CD4-positive, CD25-positive, alpha-beta regulatory T cell (primary cell): ENCODE results near the gene CHN2. TPM values are rescaled to one million over a fixed set of nuclear protein-coding genes. Genes with fewer than 3 reads are reported as not detected.

Source experiments
- ATAC-seq, 2 donors: fragments of 150-1000 bp; cut with Tn5 transposase; one replicate each; pipeline ENCODE4 v1.10.0; 2021; ENCODE audit warnings: low read depth in 2 of 2, moderate number of reproducible peaks in 2 of 2, moderate library complexity in 1 of 2
- DNase-seq, 3 donors: peaks; one replicate each; pipeline versions ENCODE4 v3.0.0 to v3.0.0-alpha.2; 2012 to 2022; ENCODE audit warnings: mixed read lengths in 1 of 3
- H3K27ac ChIP-seq: one replicate; pipeline ENCODE4 v1.7.0; 2013; ENCODE audit warnings: mild to moderate bottlenecking, low read length; ENCODE audit not compliant: insufficient read depth, poor library complexity, severe bottlenecking
- H3K27me3 ChIP-seq: one replicate; pipeline ENCODE4 v1.7.0; 2013; ENCODE audit warnings: low read length; ENCODE audit not compliant: control insufficient read depth, insufficient read depth
- H3K36me3 ChIP-seq: one replicate; pipeline ENCODE4 v1.7.0; 2013; ENCODE audit warnings: mild to moderate bottlenecking, low read length, moderate library complexity; ENCODE audit not compliant: control insufficient read depth, insufficient read depth
- H3K4me1 ChIP-seq: 2 replicates; pipeline ENCODE4 v1.7.0; 2013; ENCODE audit warnings: mild to moderate bottlenecking, low read length; ENCODE audit not compliant: insufficient read depth, control insufficient read depth, poor library complexity, severe bottlenecking
- H3K4me3 ChIP-seq: one replicate; pipeline ENCODE4 v1.7.0; 2013; ENCODE audit warnings: low read depth, mild to moderate bottlenecking, low read length, moderate library complexity
- H3K9me3 ChIP-seq, 2 experiments: 1 replicate in 1 of 2; 2 replicates in 1 of 2; pipeline ENCODE4 v1.7.0; 2013; ENCODE audit warnings: low read length in 2 of 2, mild to moderate bottlenecking in 1 of 2, moderate library complexity in 1 of 2; ENCODE audit not compliant: control insufficient read depth in 2 of 2
- H3K27ac Mint-ChIP-seq, 3 donors: one replicate each; pipeline ENCODE4 v1.8.0; 2020 to 2022; ENCODE audit warnings: mild to moderate bottlenecking in 3 of 3, mixed read lengths in 3 of 3, moderate library complexity in 2 of 3
- H3K27me3 Mint-ChIP-seq: one replicate; pipeline ENCODE4 v1.8.0; 2022; ENCODE audit warnings: mild to moderate bottlenecking, mixed read lengths
- H3K36me3 Mint-ChIP-seq: one replicate; pipeline ENCODE4 v1.8.0; 2020; ENCODE audit warnings: mixed read lengths
- H3K4me1 Mint-ChIP-seq, 4 donors: one replicate each; pipeline ENCODE4 v1.8.0; 2020 to 2022; ENCODE audit warnings: mixed read lengths in 4 of 4, mild to moderate bottlenecking in 1 of 4
- H3K4me3 Mint-ChIP-seq, 4 donors: one replicate each; pipeline ENCODE4 v1.8.0; 2020 to 2022; ENCODE audit warnings: mild to moderate bottlenecking in 4 of 4, mixed read lengths in 4 of 4, moderate library complexity in 3 of 4
- H3K9me3 Mint-ChIP-seq, 7 donors: one replicate each; pipeline ENCODE4 v1.8.0; 2020 to 2022; ENCODE audit warnings: mixed read lengths in 7 of 7, mild to moderate bottlenecking in 3 of 7, moderate library complexity in 2 of 7
- polyA plus RNA-seq, 4 donors: library from polyadenylated mRNA; unstranded; fragments of 300-500 nt; fragmentation: Illumina TruSeq; gene quantifications; one replicate each; pipeline ENCODE4 v1.2.3, GENCODE V29; 2021
- total RNA-seq: library from RNA; stranded (reverse); gene quantifications from one replicate; pipeline ENCODE4 v1.2.3, GENCODE V29; 2022

CHN2 gene
- total and polyA plus RNA-seq, 5 donors from 2014 or later: 0.55 to 1.7 TPM; not detected in 3

DNA sequence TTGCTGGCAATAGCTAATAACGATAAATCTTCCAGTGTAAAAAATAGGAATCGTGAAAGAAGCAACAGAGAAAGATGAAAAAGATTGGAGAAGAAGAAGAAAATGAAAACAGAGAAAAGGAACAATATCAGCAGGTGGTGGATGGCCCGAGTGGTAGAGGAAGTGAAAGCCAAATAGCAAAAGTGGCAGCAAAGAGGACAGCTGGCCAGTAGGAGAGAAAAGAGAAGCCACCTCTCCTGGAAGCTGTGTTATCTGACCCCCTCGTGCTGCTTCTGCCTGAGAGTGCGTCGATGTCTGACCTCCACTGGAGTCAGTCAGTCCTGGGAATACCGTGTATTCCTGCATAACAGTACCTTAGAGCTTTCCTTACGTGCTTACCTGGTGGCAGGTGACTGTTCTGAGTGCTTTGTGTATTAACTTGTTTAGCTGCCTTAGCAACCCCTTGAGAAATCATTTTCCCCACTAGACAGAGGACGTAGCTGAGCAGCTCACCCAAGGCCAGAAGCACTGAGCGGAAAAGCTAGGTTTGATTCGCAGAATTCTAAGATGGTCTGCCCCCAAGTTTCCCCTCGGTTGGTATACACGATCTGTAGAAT is 88.3 kb downstream of the CHN2 start:
- peaks cover 0 to 4% (median 0%) of the 10 kb centered on the region in 7 donors for H3K9me3 Mint-ChIP-seq
- H3K4me1 Mint-ChIP-seq: no peaks in the 10 kb centered on the region
- no peaks in the 10 kb centered on the region for H3K9me3 ChIP-seq
- ATAC-seq (no peak), DNase-seq (no peak)
- no peaks in the 10 kb centered on the region for H3K27me3 ChIP-seq
- no peaks in the 10 kb centered on the region for H3K4me1 ChIP-seq
- no peaks in the 10 kb centered on the region for H3K36me3 Mint-ChIP-seq
- no peak overlapping the region for H3K27ac Mint-ChIP-seq
- no peaks in the 10 kb centered on the region for H3K27me3 Mint-ChIP-seq
- H3K27ac ChIP-seq: no peak overlapping the region
- H3K4me3 Mint-ChIP-seq: no peak overlapping the region
- no peaks in the 10 kb centered on the region for H3K36me3 ChIP-seq
- no peak overlapping the region for H3K4me3 ChIP-seq

- no peak overlapping the region for H3K4me3 ChIP-seq
- Mint-ChIP-seq H3K4me3 (no peak overlapping the region), H3K27me3 (no peaks in the 10 kb centered on the region), H3K36me3 (no peaks in the 10 kb centered on the region), H3K9me3 (peaks cover 0 to 4% (median 0%) of the 10 kb centered on the region in 7 donors), H3K27ac (no peak overlapping the region), H3K4me1 (no peaks in the 10 kb centered on the region)
- no peaks in the 10 kb centered on the region for H3K9me3 ChIP-seq
- no peaks in the 10 kb centered on the region for H3K36me3 ChIP-seq
- no peak for ATAC-seq
- no peak overlapping the region for H3K27ac ChIP-seq
- H3K4me1 ChIP-seq: no peaks in the 10 kb centered on the region
- H3K27me3 ChIP-seq: no peaks in the 10 kb centered on the region
- no peak for DNase-seq
Observed at GRCh38 chr7:29284696-29285443, 90.3 kb downstream of the CHN2 start.

- no peaks in the 10 kb centered on the region for H3K36me3 Mint-ChIP-seq
- no peak overlapping the region for H3K27ac Mint-ChIP-seq
- H3K9me3 Mint-ChIP-seq: peaks cover 0 to 4% (median 0%) of the 10 kb centered on the region in 7 donors
- Histone ChIP-seq H3K4me1 (no peaks in the 10 kb centered on the region), H3K27me3 (no peaks in the 10 kb centered on the region), H3K27ac (no peak overlapping the region), H3K4me3 (no peak overlapping the region), H3K9me3 (no peaks in the 10 kb centered on the region), H3K36me3 (no peaks in the 10 kb centered on the region)
- no peaks in the 10 kb centered on the region for H3K4me1 Mint-ChIP-seq
- ATAC-seq: peak in 1 of 2 donors; percentile 28
- H3K4me3 Mint-ChIP-seq: no peak overlapping the region
- peak in 1 of 3 donors; percentile 5 for DNase-seq
- no peaks in the 10 kb centered on the region for H3K27me3 Mint-ChIP-seq
Observed at GRCh38 chr7:29285444-29285793, 90.8 kb downstream of the CHN2 start.

DNA sequence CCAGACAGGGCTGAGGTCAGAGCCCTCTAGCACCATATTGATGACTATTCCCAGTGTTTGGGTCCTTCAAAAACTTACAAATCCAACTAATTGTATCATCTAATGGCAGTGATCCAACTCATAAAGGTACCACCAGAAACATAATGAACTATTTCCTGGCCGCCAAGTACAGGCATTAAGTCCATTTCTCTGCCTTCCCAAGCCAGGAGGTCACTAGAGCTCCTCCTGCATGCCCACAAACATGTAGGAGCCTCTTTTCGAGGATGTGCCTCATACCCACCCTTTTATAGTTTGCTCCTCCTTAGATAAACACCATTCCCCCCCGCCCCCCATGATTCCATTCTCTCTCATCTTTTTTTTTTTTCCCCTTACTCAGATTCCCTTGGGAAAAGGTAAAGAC is 91.3 kb downstream of the CHN2 start:
- no peaks in the 10 kb centered on the region for H3K9me3 ChIP-seq
- DNase-seq (no peak), ATAC-seq (no peak)
- no peaks in the 10 kb centered on the region for H3K36me3 ChIP-seq
- no peaks in the 10 kb centered on the region for H3K27me3 Mint-ChIP-seq
- no peak overlapping the region for H3K27ac Mint-ChIP-seq
- H3K4me1 ChIP-seq: no peaks in the 10 kb centered on the region
- no peaks in the 10 kb centered on the region for H3K36me3 Mint-ChIP-seq
- no peak overlapping the region for H3K4me3 ChIP-seq
- no peaks in the 10 kb centered on the region for H3K27me3 ChIP-seq
- H3K4me1 Mint-ChIP-seq: no peaks in the 10 kb centered on the region
- H3K27ac ChIP-seq: no peak overlapping the region
- H3K4me3 Mint-ChIP-seq: no peak overlapping the region
- H3K9me3 Mint-ChIP-seq: peaks cover 0 to 4% (median 0%) of the 10 kb centered on the region in 7 donors

DNA sequence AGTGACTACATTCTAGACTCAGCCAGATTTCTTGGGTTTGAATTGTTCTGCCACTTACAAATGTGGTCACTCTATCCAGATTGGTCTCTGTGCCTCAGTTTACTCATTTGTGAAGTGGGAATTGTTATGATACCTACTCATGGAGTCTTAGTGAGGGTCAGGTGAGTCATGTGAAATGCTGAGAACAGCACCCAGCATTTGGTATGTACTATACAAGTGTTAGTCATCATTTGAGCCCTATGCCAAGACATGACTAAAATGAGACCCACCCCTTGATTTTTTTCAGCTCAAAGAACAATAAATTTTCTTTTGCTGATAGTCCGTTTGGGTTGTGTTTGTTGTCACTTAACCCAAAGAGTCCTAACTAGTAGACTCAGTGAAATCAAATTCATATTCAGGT is 92.8 kb downstream of the CHN2 start:
- Histone ChIP-seq H3K4me3 (no peak overlapping the region), H3K27me3 (no peaks in the 10 kb centered on the region), H3K27ac (no peak overlapping the region), H3K4me1 (no peaks in the 10 kb centered on the region), H3K36me3 (no peaks in the 10 kb centered on the region), H3K9me3 (no peaks in the 10 kb centered on the region)
- no peaks in the 10 kb centered on the region for H3K27me3 Mint-ChIP-seq
- no peaks in the 10 kb centered on the region for H3K4me1 Mint-ChIP-seq
- no peak overlapping the region for H3K27ac Mint-ChIP-seq
- H3K4me3 Mint-ChIP-seq: no peak overlapping the region
- H3K9me3 Mint-ChIP-seq: peaks cover 0 to 4% (median 0%) of the 10 kb centered on the region in 7 donors
- ATAC-seq (no peak), DNase-seq (no peak)
- H3K36me3 Mint-ChIP-seq: no peaks in the 10 kb centered on the region

DNA sequence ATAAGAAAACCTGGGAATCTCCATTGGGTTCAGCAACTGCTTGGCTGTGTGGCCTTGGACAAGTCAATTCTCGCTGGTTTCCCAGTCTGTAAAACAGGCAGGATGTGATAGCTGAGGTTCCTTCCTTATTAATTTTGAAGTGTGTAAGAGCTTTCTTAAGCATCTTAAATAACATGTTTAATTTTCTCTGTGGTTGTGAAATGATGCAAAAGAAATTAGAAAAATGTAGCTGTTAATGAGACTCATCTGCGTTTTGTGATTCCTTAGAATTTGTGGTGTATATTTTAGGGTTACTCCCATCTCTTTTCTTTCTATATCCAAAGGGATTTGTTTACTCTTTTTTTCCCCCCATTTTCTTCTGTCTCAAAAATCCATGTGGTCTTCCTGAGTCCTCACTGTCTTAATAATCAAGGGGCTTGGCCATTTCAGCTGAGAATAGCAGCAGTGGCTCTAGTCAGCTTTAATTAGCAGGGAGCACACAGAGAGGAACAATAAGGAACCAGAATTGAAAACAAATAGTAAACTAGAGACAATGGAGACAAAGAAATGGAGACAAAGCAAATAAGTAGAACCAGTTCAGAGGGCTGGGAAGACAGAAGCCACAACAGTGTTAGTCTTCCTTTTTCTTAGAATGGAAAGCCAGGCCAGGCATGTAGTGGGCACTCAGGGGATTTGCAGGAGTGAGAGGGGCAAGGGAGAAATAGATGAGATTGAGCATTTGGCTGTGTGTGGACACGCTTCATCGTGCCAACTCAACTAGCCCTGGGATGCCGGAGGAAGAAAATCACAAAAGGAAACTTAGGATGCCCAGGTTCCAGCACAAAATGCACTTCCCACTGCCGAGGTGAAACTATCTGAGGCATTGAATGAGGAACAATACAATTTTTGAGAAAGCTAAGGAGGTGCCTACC is 93.9 kb downstream of the CHN2 start:
- Mint-ChIP-seq H3K9me3 (peaks cover 0 to 4% (median 0%) of the 10 kb centered on the region in 7 donors), H3K27ac (no peak overlapping the region), H3K4me3 (no peak overlapping the region), H3K4me1 (no peaks in the 10 kb centered on the region), H3K36me3 (no peaks in the 10 kb centered on the region), H3K27me3 (no peaks in the 10 kb centered on the region)
- Histone ChIP-seq H3K4me1 (no peaks in the 10 kb centered on the region), H3K36me3 (no peaks in the 10 kb centered on the region), H3K27me3 (no peaks in the 10 kb centered on the region), H3K9me3 (no peaks in the 10 kb centered on the region), H3K27ac (no peak overlapping the region), H3K4me3 (no peak overlapping the region)
- DNase-seq (no peak), ATAC-seq (no peak)

GRCh38 chr7:29289156-29290021 is 94.8 kb downstream of the CHN2 start:
- Histone ChIP-seq H3K4me3 (no peak overlapping the region), H3K9me3 (no peaks in the 10 kb centered on the region), H3K27ac (no peak overlapping the region), H3K27me3 (no peaks in the 10 kb centered on the region), H3K36me3 (no peaks in the 10 kb centered on the region), H3K4me1 (no peaks in the 10 kb centered on the region)
- no peak for ATAC-seq
- Mint-ChIP-seq H3K4me1 (no peaks in the 10 kb centered on the region), H3K36me3 (no peaks in the 10 kb centered on the region), H3K27me3 (no peaks in the 10 kb centered on the region), H3K4me3 (no peak overlapping the region), H3K27ac (peak overlapping the region in 1 of 3 donors; percentile 12), H3K9me3 (peaks cover 0 to 4% (median 0%) of the 10 kb centered on the region in 7 donors)
- DNase-seq: no peak
